OCI-LY1 (cell line): ENCODE data around the gene NXPH4.

ENCODE experiments used
- H2AFZ ChIP-seq: fragments of 200-600 bp; sonication (generic), shearing (Covaris generic); 2 replicates; pipeline ENCODE4 v1.6.0; 2014; ENCODE audit warnings: antibody characterized with exemption, mild to moderate bottlenecking, low read length
- H3F3A ChIP-seq: fragments of 200-600 bp; sonication (generic), shearing (Covaris generic); 2 replicates; pipeline ENCODE4 v1.6.0; 2014; ENCODE audit warnings: mild to moderate bottlenecking, antibody characterized with exemption, low read length, moderate library complexity; ENCODE audit not compliant: insufficient read depth
- H3K27ac ChIP-seq: fragments of 200-600 bp; sonication (generic); 2 replicates; pipeline ENCODE4 v1.5.1; 2014; ENCODE audit warnings: low read length, mixed run types, mild to moderate bottlenecking, low read depth; ENCODE audit not compliant: poor library complexity, severe bottlenecking
- H3K27me3 ChIP-seq: fragments of 200-600 bp; sonication (generic); 2 replicates; pipeline ENCODE4 v1.6.0; 2014; ENCODE audit warnings: antibody characterized with exemption, mild to moderate bottlenecking, low read length, moderate library complexity; ENCODE audit not compliant: insufficient read depth
- H3K36me3 ChIP-seq: fragments of 200-600 bp; sonication (generic); 2 replicates; pipeline ENCODE4 v1.6.1; 2014; ENCODE audit warnings: mild to moderate bottlenecking, antibody characterized with exemption, low read length, moderate library complexity, mixed read lengths; ENCODE audit not compliant: insufficient read depth
- H3K4me1 ChIP-seq: fragments of 200-600 bp; sonication (generic); 2 replicates; pipeline ENCODE4 v1.5.1; 2014; ENCODE audit warnings: mild to moderate bottlenecking, low read length, moderate library complexity; ENCODE audit not compliant: insufficient read depth, severe bottlenecking
- H3K4me2 ChIP-seq: fragments of 200-600 bp; sonication (generic), shearing (Covaris generic); 2 replicates; pipeline ENCODE4 v1.6.1; 2014; ENCODE audit warnings: low read length
- H3K4me3 ChIP-seq: fragments of 200-600 bp; sonication (generic); 2 replicates; pipeline ENCODE4 v1.5.1; 2014; ENCODE audit warnings: low read length, low read depth, mild to moderate bottlenecking, mixed read lengths; ENCODE audit not compliant: poor library complexity, severe bottlenecking
- H3K79me2 ChIP-seq: fragments of 200-600 bp; shearing (Covaris generic); 2 replicates; pipeline ENCODE4 v1.6.1; 2016; ENCODE audit warnings: mixed run types, low read length, mixed read lengths; ENCODE audit not compliant: insufficient read depth
- H3K9ac ChIP-seq: fragments of 200-600 bp; sonication (generic), shearing (Covaris generic); 2 replicates; pipeline ENCODE4 v1.6.1; 2014; ENCODE audit warnings: mild to moderate bottlenecking, low read length, mixed read lengths
- H3K9me2 ChIP-seq: fragments of 200-600 bp; sonication (generic), shearing (Covaris generic); 2 replicates; pipeline ENCODE4 v1.6.1; 2014; ENCODE audit warnings: low read depth, mild to moderate bottlenecking, low read length, mixed read lengths
- H3K9me3 ChIP-seq: fragments of 200-600 bp; shearing (Covaris generic); 2 replicates; pipeline ENCODE4 v1.6.1; 2014; ENCODE audit warnings: low read length, mixed read lengths
- H4K20me1 ChIP-seq: fragments of 200-600 bp; sonication (generic), shearing (Covaris generic); 2 replicates; pipeline ENCODE4 v1.6.0; 2016; ENCODE audit warnings: mild to moderate bottlenecking, low read length; ENCODE audit not compliant: insufficient read depth
- CTCF ChIP-seq: fragments of 200-600 bp; sonication (generic), shearing (Covaris generic); IDR thresholded peaks from 2 replicates; pipeline ENCODE4 v1.5.1; 2017; ENCODE audit warnings: mild to moderate bottlenecking, antibody characterized with exemption, low read length, moderate library complexity, mixed read lengths
- EZH2 ChIP-seq: fragments of 200-600 bp; sonication (generic), shearing (Covaris generic); IDR thresholded peaks from 2 replicates; pipeline ENCODE4 v1.8.0; 2017; ENCODE audit warnings: borderline replicate concordance, mixed run types, mild to moderate bottlenecking, antibody characterized with exemption, low read length, moderate library complexity, mixed read lengths

The NXPH4 gene

GRCh38 chr12:57219993-57220754 is 3.6 kb downstream of the NXPH4 start:
- H3K4me2 ChIP-seq: peak overlapping the region; percentile 90; the same call in 1 of the 2 replicates
- no peaks in the 10 kb centered on the region for H4K20me1 ChIP-seq
- H3K9me3 ChIP-seq: no peaks in the 10 kb centered on the region
- H3K9ac ChIP-seq: no peak overlapping the region; the same call in 1 of the 2 replicates
- TF ChIP-seq EZH2 (no peak), CTCF (no peak)
- H3K27ac ChIP-seq: no peak overlapping the region
- 0 out of 2 replicates have a peak, but pooled peaks cover 4% of the 10 kb centered on the region for H3F3A ChIP-seq
- H3K9me2 ChIP-seq: no peaks in the 10 kb centered on the region
- H3K79me2 ChIP-seq: no peaks in the 10 kb centered on the region
- H3K4me1 ChIP-seq: peaks cover 62% of the 10 kb centered on the region
- peak overlapping the region; percentile 73 for H3K4me3 ChIP-seq
- no peaks in the 10 kb centered on the region; the same call in 1 of the 2 replicates for H3K36me3 ChIP-seq
- H2AFZ ChIP-seq: no peak overlapping the region
- peaks cover 4% of the 10 kb centered on the region; the same call in 1 of the 2 replicates for H3K27me3 ChIP-seq

GRCh38 chr12:57220770-57221168 is 4.2 kb downstream of the NXPH4 start:
- peak overlapping the region; percentile 4; the same call in 1 of the 2 replicates for H3K4me2 ChIP-seq
- no peak overlapping the region for H2AFZ ChIP-seq
- no peaks in the 10 kb centered on the region; the same call in 1 of the 2 replicates for H3K36me3 ChIP-seq
- no peaks in the 10 kb centered on the region for H3K9me2 ChIP-seq
- H3K9me3 ChIP-seq: no peaks in the 10 kb centered on the region
- peaks cover 4% of the 10 kb centered on the region; the same call in 1 of the 2 replicates for H3K27me3 ChIP-seq
- H3K4me1 ChIP-seq: peaks cover 62% of the 10 kb centered on the region
- no peak overlapping the region for H3K27ac ChIP-seq
- no peak overlapping the region for H3K4me3 ChIP-seq
- H3F3A ChIP-seq: peaks cover 7% of the 10 kb centered on the region; the same call in 1 of the 2 replicates
- H3K9ac ChIP-seq: no peak overlapping the region
- no peaks in the 10 kb centered on the region for H4K20me1 ChIP-seq
- TF ChIP-seq CTCF (no peak), EZH2 (no peak)
- no peaks in the 10 kb centered on the region for H3K79me2 ChIP-seq

GRCh38 chr12:57221169-57221917 is 4.7 kb downstream of the NXPH4 start:
- H3K9me3 ChIP-seq: no peaks in the 10 kb centered on the region
- no peak overlapping the region for H3K27ac ChIP-seq
- H3K4me2 ChIP-seq: peak overlapping the region; percentile 4; the same call in 1 of the 2 replicates
- TF ChIP-seq EZH2 (no peak), CTCF (no peak)
- no peak overlapping the region for H3K4me3 ChIP-seq
- H3K4me1 ChIP-seq: peaks cover 62% of the 10 kb centered on the region
- no peaks in the 10 kb centered on the region for H3K9me2 ChIP-seq
- peaks cover 4% of the 10 kb centered on the region; the same call in 1 of the 2 replicates for H3K27me3 ChIP-seq
- H3K79me2 ChIP-seq: no peaks in the 10 kb centered on the region
- no peaks in the 10 kb centered on the region for H4K20me1 ChIP-seq
- no peak overlapping the region for H2AFZ ChIP-seq
- peaks cover 7% of the 10 kb centered on the region; the same call in 1 of the 2 replicates for H3F3A ChIP-seq
- H3K36me3 ChIP-seq: no peaks in the 10 kb centered on the region; the same call in 1 of the 2 replicates
- H3K9ac ChIP-seq: no peak overlapping the region
